Measurements from ENCODE around the gene SEC16A. TPM values are rescaled to one million over a fixed set of nuclear protein-coding genes. Genes with fewer than 3 reads are reported as not detected.

The SEC16A gene
- polyA plus RNA-seq, 3 donors from 2014 or later = 3.9 to 46.0 (median 15.9) TPM

GRCh38 chr9:136502196-136502595 lies 19.4 kb upstream of the SEC16A start:
- no peak overlapping the region for H3K4me3 Mint-ChIP-seq
- H3K27ac Mint-ChIP-seq = no peak overlapping the region
- no peaks in the 10 kb centered on the region for H3K9me3 Mint-ChIP-seq

GRCh38 chr9:136501686-136502085 lies 18.8 kb upstream of the SEC16A start:
- Mint-ChIP-seq H3K27ac (no peak overlapping the region), H3K4me3 (no peak overlapping the region), H3K4me1 (peaks cover 0 to 3% of the 10 kb centered on the region in 2 donors), H3K36me3 (peaks cover 0 to 22% (median 7%) of the 10 kb centered on the region in 3 donors), H3K9me3 (no peaks in the 10 kb centered on the region), H3K27me3 (ENCODE audit: low read depth in 3 of 3) (peaks cover 0 to 7% (median 3%) of the 10 kb centered on the region in 3 donors)
- no peak for DNase-seq

More at GRCh38 chr9:136502196-136502595, 19.4 kb upstream of the SEC16A start:
- H3K27me3 Mint-ChIP-seq (ENCODE audit: low read depth in 3 of 3) = peaks cover 0 to 7% (median 3%) of the 10 kb centered on the region in 3 donors
- DNase-seq = no peak
- H3K4me1 Mint-ChIP-seq = peaks cover 0 to 3% of the 10 kb centered on the region in 2 donors
- H3K36me3 Mint-ChIP-seq = peaks cover 0 to 22% (median 7%) of the 10 kb centered on the region in 3 donors

- DNase-seq = no peak
- Mint-ChIP-seq H3K27me3 (ENCODE audit: low read depth in 3 of 3) (peaks cover 0 to 9% (median 3%) of the 10 kb centered on the region in 3 donors), H3K27ac (peak overlapping the region in 2 of 6 donors; percentile 32 to 39), H3K9me3 (no peaks in the 10 kb centered on the region), H3K4me1 (no peaks in the 10 kb centered on the region), H3K4me3 (no peak overlapping the region), H3K36me3 (peaks cover 0 to 22% (median 7%) of the 10 kb centered on the region in 3 donors)
These were observed 17.4 kb upstream of the SEC16A start for GRCh38 chr9:136499935-136500910.

- H3K9me3 Mint-ChIP-seq = no peaks in the 10 kb centered on the region
- DNase-seq = no peak
- H3K36me3 Mint-ChIP-seq = peaks cover 0 to 22% (median 7%) of the 10 kb centered on the region in 3 donors
- H3K27ac Mint-ChIP-seq = peak overlapping the region in 2 of 6 donors; percentile 32 to 39
- H3K27me3 Mint-ChIP-seq (ENCODE audit: low read depth in 3 of 3) = peaks cover 0 to 9% (median 3%) of the 10 kb centered on the region in 3 donors
- H3K4me3 Mint-ChIP-seq = no peak overlapping the region
- H3K4me1 Mint-ChIP-seq = no peaks in the 10 kb centered on the region
These were observed 16.5 kb upstream of the SEC16A start for GRCh38 chr9:136499071-136499934.

- H3K4me1 Mint-ChIP-seq = no peaks in the 10 kb centered on the region
- H3K36me3 Mint-ChIP-seq = peaks cover 0 to 22% (median 7%) of the 10 kb centered on the region in 3 donors
- H3K9me3 Mint-ChIP-seq = no peaks in the 10 kb centered on the region
- H3K27me3 Mint-ChIP-seq (ENCODE audit: low read depth in 3 of 3) = peaks cover 0 to 8% (median 3%) of the 10 kb centered on the region in 3 donors
- H3K4me3 Mint-ChIP-seq = no peak overlapping the region
- DNase-seq = no peak
- no peak overlapping the region for H3K27ac Mint-ChIP-seq
These were observed 15.3 kb upstream of the SEC16A start for GRCh38 chr9:136497916-136498695.

GRCh38 chr9:136496801-136497620 lies 14.2 kb upstream of the SEC16A start:
- no peak for DNase-seq
- peaks cover 0 to 8% (median 3%) of the 10 kb centered on the region in 3 donors for H3K27me3 Mint-ChIP-seq (ENCODE audit: low read depth in 3 of 3)
- H3K4me1 Mint-ChIP-seq = peaks cover 0 to 6% of the 10 kb centered on the region in 2 donors
- no peak overlapping the region for H3K27ac Mint-ChIP-seq
- H3K4me3 Mint-ChIP-seq = no peak overlapping the region
- H3K36me3 Mint-ChIP-seq = peaks cover 0 to 17% (median 3%) of the 10 kb centered on the region in 3 donors
- no peaks in the 10 kb centered on the region for H3K9me3 Mint-ChIP-seq

- Mint-ChIP-seq H3K27me3 (ENCODE audit: low read depth in 3 of 3) (peaks cover 0 to 8% (median 3%) of the 10 kb centered on the region in 3 donors), H3K36me3 (peaks cover 0 to 13% (median 0%) of the 10 kb centered on the region in 3 donors), H3K4me1 (peaks cover 0 to 6% of the 10 kb centered on the region in 2 donors), H3K27ac (peak overlapping the region in 1 of 6 donors; percentile 12), H3K9me3 (no peaks in the 10 kb centered on the region), H3K4me3 (no peak overlapping the region)
- no peak for DNase-seq
These were observed 13.3 kb upstream of the SEC16A start for GRCh38 chr9:136496181-136496580.

GRCh38 chr9:136495238-136495800 lies 12.5 kb upstream of the SEC16A start:
- Mint-ChIP-seq H3K36me3 (peaks cover 0 to 13% (median 0%) of the 10 kb centered on the region in 3 donors), H3K27me3 (ENCODE audit: low read depth in 3 of 3) (peaks cover 0 to 8% (median 3%) of the 10 kb centered on the region in 3 donors), H3K4me3 (no peak overlapping the region)

GRCh38 chr9:136494531-136495215 lies 11.8 kb upstream of the SEC16A start:
- Mint-ChIP-seq H3K36me3 (peaks cover 0 to 11% (median 0%) of the 10 kb centered on the region in 3 donors), H3K4me3 (no peak overlapping the region), H3K9me3 (no peaks in the 10 kb centered on the region), H3K27ac (no peak overlapping the region), H3K27me3 (ENCODE audit: low read depth in 3 of 3) (peaks cover 0 to 8% (median 3%) of the 10 kb centered on the region in 3 donors), H3K4me1 (peaks cover 1 to 6% of the 10 kb centered on the region in 2 donors)
- DNase-seq = no peak

More at GRCh38 chr9:136495238-136495800, 12.5 kb upstream of the SEC16A start:
- H3K9me3 Mint-ChIP-seq = no peaks in the 10 kb centered on the region
- H3K27ac Mint-ChIP-seq = no peak overlapping the region
- H3K4me1 Mint-ChIP-seq = peaks cover 1 to 6% of the 10 kb centered on the region in 2 donors
- no peak for DNase-seq

- Mint-ChIP-seq H3K4me3 (no peak overlapping the region), H3K9me3 (no peaks in the 10 kb centered on the region), H3K36me3 (peaks cover 0 to 9% (median 0%) of the 10 kb centered on the region in 3 donors), H3K27me3 (ENCODE audit: low read depth in 3 of 3) (peaks cover 0 to 8% (median 3%) of the 10 kb centered on the region in 3 donors), H3K4me1 (peaks cover 1 to 6% of the 10 kb centered on the region in 2 donors), H3K27ac (peak overlapping the region in 1 of 6 donors; percentile 44)
- no peak for DNase-seq
These were observed 11.2 kb upstream of the SEC16A start for GRCh38 chr9:136494012-136494411.

GRCh38 chr9:136493567-136493971 lies 10.7 kb upstream of the SEC16A start:
- no peaks in the 10 kb centered on the region for H3K9me3 Mint-ChIP-seq
- H3K4me1 Mint-ChIP-seq = peaks cover 1 to 6% of the 10 kb centered on the region in 2 donors
- no peak for DNase-seq
- H3K4me3 Mint-ChIP-seq = no peak overlapping the region
- H3K36me3 Mint-ChIP-seq = peaks cover 0 to 6% (median 0%) of the 10 kb centered on the region in 3 donors
- peaks cover 0 to 6% (median 0%) of the 10 kb centered on the region in 3 donors for H3K27me3 Mint-ChIP-seq (ENCODE audit: low read depth in 3 of 3)
- H3K27ac Mint-ChIP-seq = peak overlapping the region in 1 of 6 donors; percentile 44
